Measurements from ENCODE around the gene COL9A1. TPM values are rescaled to one million over a fixed set of nuclear protein-coding genes. Genes with fewer than 3 reads are reported as not detected.

The COL9A1 gene
- total and polyA plus RNA-seq, 9 donors = 0.04 to 1.2 (median 0.15) TPM; not detected in 5

DNA sequence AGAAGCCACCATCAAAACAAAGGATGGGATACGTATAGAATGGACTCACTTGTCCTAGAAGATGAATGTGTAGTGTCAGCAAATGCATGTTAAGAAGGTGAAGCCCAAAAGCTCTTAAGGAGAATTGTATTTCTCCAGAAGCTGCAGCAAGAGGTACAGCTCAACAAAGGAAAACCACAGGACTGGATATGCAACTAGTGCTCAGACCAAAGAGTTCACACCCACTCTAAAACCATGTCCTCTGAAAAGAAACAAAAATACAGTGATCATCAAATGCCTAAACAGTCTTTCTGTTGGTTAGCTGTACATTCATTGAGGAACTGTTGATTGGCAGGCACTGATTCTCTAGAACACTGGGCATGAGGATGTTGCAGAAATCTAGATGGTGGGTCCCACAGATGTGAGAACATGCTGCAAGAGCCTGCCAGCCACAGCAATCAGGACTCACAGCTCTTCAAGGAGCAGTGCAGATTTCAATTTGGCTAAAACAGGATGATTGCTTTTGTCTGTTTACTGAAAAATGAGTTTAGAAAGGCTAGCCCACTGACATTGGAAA lies 94.6 kb downstream of the COL9A1 start:
- H3K4me3 ChIP-seq = no peak overlapping the region
- intact Hi-C loops (cut with DNase I) = no loop called here
- 63 to 69% (median 66%) methylated on average over 1 of the region's 1 CpG for WGBS, 3 donors
- no peak overlapping the region for H3K27ac ChIP-seq
- no peaks in the 10 kb centered on the region for H3K9me3 ChIP-seq
- H3K4me1 ChIP-seq (ENCODE audit: insufficient read depth) = no peaks in the 10 kb centered on the region
- no peaks in the 10 kb centered on the region for H3K36me3 ChIP-seq
- no peak for TF ChIP-seq POLR2A (IDR thresholded peaks at IDR 0.05)
- TF ChIP-seq CTCF (IDR thresholded peaks at IDR 0.05) = no peak
- TF ChIP-seq EP300 (IDR thresholded peaks at IDR 0.05) = no peak
- no peak for DNase-seq
- H3K27me3 ChIP-seq = no peaks in the 10 kb centered on the region

GRCh38 chr6:70198785-70199184 lies 104.1 kb downstream of the COL9A1 start:
- 64 to 74% (median 68%) methylated on average over 2 of the region's 2 CpGs for WGBS, 3 donors
- Histone ChIP-seq H3K4me1 (ENCODE audit: insufficient read depth) (no peaks in the 10 kb centered on the region), H3K36me3 (no peaks in the 10 kb centered on the region), H3K27ac (no peak overlapping the region), H3K4me3 (no peak overlapping the region), H3K9me3 (no peaks in the 10 kb centered on the region), H3K27me3 (no peaks in the 10 kb centered on the region)
- TF ChIP-seq EP300 (IDR thresholded peaks at IDR 0.05) = no peak
- TF ChIP-seq CTCF (IDR thresholded peaks at IDR 0.05) = no peak
- no peak for TF ChIP-seq POLR2A (IDR thresholded peaks at IDR 0.05)
- DNase-seq = no peak
- intact Hi-C loops (cut with DNase I) = no loop called here

- WGBS, 3 donors = 54 to 66% (median 61%) methylated on average over 2 of the region's 2 CpGs
- Histone ChIP-seq H3K4me3 (no peak overlapping the region), H3K27ac (no peak overlapping the region), H3K36me3 (no peaks in the 10 kb centered on the region), H3K4me1 (ENCODE audit: insufficient read depth) (no peaks in the 10 kb centered on the region), H3K9me3 (no peaks in the 10 kb centered on the region), H3K27me3 (no peaks in the 10 kb centered on the region)
- no peak for DNase-seq
- intact Hi-C loops (cut with DNase I) = no loop called here
- no peak for TF ChIP-seq CTCF (IDR thresholded peaks at IDR 0.05)
- TF ChIP-seq EP300 (IDR thresholded peaks at IDR 0.05) = no peak
- TF ChIP-seq POLR2A (IDR thresholded peaks at IDR 0.05) = no peak
Measured at GRCh38 chr6:70196531-70196930, 106.4 kb downstream of the COL9A1 start.

- no peak for DNase-seq
- intact Hi-C loops (cut with DNase I) = no loop called here
- H3K4me3 ChIP-seq = no peak overlapping the region
- no peaks in the 10 kb centered on the region for H3K36me3 ChIP-seq
- no peak overlapping the region for H3K27ac ChIP-seq
- no peaks in the 10 kb centered on the region for H3K9me3 ChIP-seq
- no peak for TF ChIP-seq POLR2A (IDR thresholded peaks at IDR 0.05)
- no peak for TF ChIP-seq EP300 (IDR thresholded peaks at IDR 0.05)
- no peak for TF ChIP-seq CTCF (IDR thresholded peaks at IDR 0.05)
- no peaks in the 10 kb centered on the region for H3K27me3 ChIP-seq
- no peaks in the 10 kb centered on the region for H3K4me1 ChIP-seq (ENCODE audit: insufficient read depth)
Measured at GRCh38 chr6:70194421-70194820, 108.5 kb downstream of the COL9A1 start.

Data from ovary (tissue), 9 donors.